SK-N-MC (cell line): ENCODE results near the gene MYOM3.

Source experiments
- EZH2 ChIP-seq: fragments of 200-600 bp; sonication (generic); IDR thresholded peaks from one replicate; pipeline ENCODE4 v1.6.1; 2017; ENCODE audit warnings: antibody characterized with exemption
- POLR2AphosphoS5 ChIP-seq: IDR thresholded peaks from 2 replicates; pipeline ENCODE4 v1.6.1; 2012; ENCODE audit warnings: mild to moderate bottlenecking, low read depth, low read length, borderline replicate concordance

GRCh38 chr1:24096739-24097103 lies 15.2 kb downstream of the MYOM3 start:
- TF ChIP-seq EZH2 (no peak), POLR2AphosphoS5 (no peak)
